DOHH2 (cell line): ENCODE results near the gene MED13L.

Experiments used
- H3F3A ChIP-seq: fragments of 200-600 bp; sonication (generic), shearing (Covaris generic); 2 replicates; pipeline ENCODE4 v1.6.0; 2016; ENCODE audit warnings: antibody characterized with exemption, mild to moderate bottlenecking; ENCODE audit not compliant: control insufficient read depth, insufficient read depth
- H3K27ac ChIP-seq: fragments of 200-600 bp; sonication (generic); 2 replicates; pipeline ENCODE4 v1.5.1; 2014; ENCODE audit warnings: low read depth, mild to moderate bottlenecking, low read length, moderate library complexity
- H3K27me3 ChIP-seq: fragments of 200-600 bp; sonication (generic); 2 replicates; pipeline ENCODE4 v1.6.1; 2014; ENCODE audit warnings: mild to moderate bottlenecking, low read length, mixed read lengths; ENCODE audit not compliant: control insufficient read depth
- H3K36me3 ChIP-seq: fragments of 200-600 bp; sonication (generic); 2 replicates; pipeline ENCODE4 v1.6.1; 2014; ENCODE audit warnings: mild to moderate bottlenecking, low read length, moderate library complexity, mixed read lengths; ENCODE audit not compliant: control insufficient read depth
- H3K4me1 ChIP-seq: fragments of 200-600 bp; sonication (generic); 2 replicates; pipeline ENCODE4 v1.6.1; 2014; ENCODE audit warnings: mild to moderate bottlenecking, low read length, mixed read lengths; ENCODE audit not compliant: control insufficient read depth
- H3K4me2 ChIP-seq: fragments of 200-600 bp; sonication (generic); 2 replicates; pipeline ENCODE4 v1.6.0; 2014; ENCODE audit warnings: mild to moderate bottlenecking, low read length, moderate library complexity
- H3K4me3 ChIP-seq: fragments of 200-600 bp; sonication (generic); 2 replicates; pipeline ENCODE4 v1.5.1; 2014; ENCODE audit warnings: mild to moderate bottlenecking, low read length, mixed read lengths
- H3K79me2 ChIP-seq: fragments of 200-600 bp; sonication (generic); 2 replicates; pipeline ENCODE4 v1.6.1; 2014; ENCODE audit warnings: mild to moderate bottlenecking, low read length, mixed read lengths; ENCODE audit not compliant: control insufficient read depth
- H3K9me2 ChIP-seq: fragments of 200-600 bp; sonication (generic); replicated peaks from 2 replicates; pipeline ENCODE4 v1.6.1; 2014; ENCODE audit warnings: mild to moderate bottlenecking, low read length, mixed read lengths; ENCODE audit not compliant: control insufficient read depth
- H3K9me3 ChIP-seq: fragments of 200-600 bp; sonication (generic); 2 replicates; pipeline ENCODE4 v1.6.1; 2014; ENCODE audit warnings: antibody characterized with exemption, low read length, mixed read lengths; ENCODE audit not compliant: control insufficient read depth, insufficient read depth
- H4K20me1 ChIP-seq: fragments of 200-600 bp; sonication (generic); 2 replicates; pipeline ENCODE4 v1.6.0; 2014; ENCODE audit warnings: low read depth, mild to moderate bottlenecking, antibody characterized with exemption, low read length, moderate library complexity; ENCODE audit not compliant: control insufficient read depth, insufficient read depth
- EZH2phosphoT487 ChIP-seq: fragments of 200-600 bp; sonication (generic); IDR thresholded peaks from 2 replicates; pipeline ENCODE4 v1.6.1; 2017; ENCODE audit warnings: borderline replicate concordance, mild to moderate bottlenecking, antibody characterized with exemption, low read length, moderate library complexity, mixed read lengths
- TF ChIP-seq, protein P1 (sequence below): fragments of 200-600 bp; sonication (generic); IDR thresholded peaks from one replicate; pipeline ENCODE4 v1.5.1; 2014; ENCODE audit warnings: antibody characterized with exemption, mild to moderate bottlenecking, low read depth, low read length; ENCODE audit not compliant: poor library complexity, severe bottlenecking

The MED13L gene

DNA sequence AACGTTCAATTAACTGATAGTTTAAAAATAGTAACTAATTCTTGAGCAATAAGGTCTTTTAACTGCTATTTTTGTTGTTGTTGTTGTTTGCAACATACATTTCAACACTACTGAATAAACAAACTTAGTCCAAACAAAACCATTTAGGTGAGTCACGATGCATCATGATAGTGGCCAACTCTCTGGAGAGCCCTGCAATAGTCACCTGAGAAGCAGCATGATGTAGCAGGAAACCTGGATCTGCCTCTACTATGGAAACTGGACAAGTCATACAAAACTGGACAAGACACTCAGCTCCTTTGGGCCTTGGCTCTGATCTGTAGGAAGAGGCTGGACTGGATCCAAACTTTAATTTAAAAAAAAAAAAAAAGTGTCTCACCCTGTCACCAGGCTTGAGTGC, 117.3 kb downstream of the MED13L start:
- TF ChIP-seq EZH2phosphoT487: no peak
- TF ChIP-seq, protein P1, sequence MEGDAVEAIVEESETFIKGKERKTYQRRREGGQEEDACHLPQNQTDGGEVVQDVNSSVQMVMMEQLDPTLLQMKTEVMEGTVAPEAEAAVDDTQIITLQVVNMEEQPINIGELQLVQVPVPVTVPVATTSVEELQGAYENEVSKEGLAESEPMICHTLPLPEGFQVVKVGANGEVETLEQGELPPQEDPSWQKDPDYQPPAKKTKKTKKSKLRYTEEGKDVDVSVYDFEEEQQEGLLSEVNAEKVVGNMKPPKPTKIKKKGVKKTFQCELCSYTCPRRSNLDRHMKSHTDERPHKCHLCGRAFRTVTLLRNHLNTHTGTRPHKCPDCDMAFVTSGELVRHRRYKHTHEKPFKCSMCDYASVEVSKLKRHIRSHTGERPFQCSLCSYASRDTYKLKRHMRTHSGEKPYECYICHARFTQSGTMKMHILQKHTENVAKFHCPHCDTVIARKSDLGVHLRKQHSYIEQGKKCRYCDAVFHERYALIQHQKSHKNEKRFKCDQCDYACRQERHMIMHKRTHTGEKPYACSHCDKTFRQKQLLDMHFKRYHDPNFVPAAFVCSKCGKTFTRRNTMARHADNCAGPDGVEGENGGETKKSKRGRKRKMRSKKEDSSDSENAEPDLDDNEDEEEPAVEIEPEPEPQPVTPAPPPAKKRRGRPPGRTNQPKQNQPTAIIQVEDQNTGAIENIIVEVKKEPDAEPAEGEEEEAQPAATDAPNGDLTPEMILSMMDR: no peak
- no peaks in the 10 kb centered on the region for H3F3A ChIP-seq
- no peak overlapping the region for H3K4me3 ChIP-seq
- H3K36me3 ChIP-seq: no peaks in the 10 kb centered on the region
- peaks cover 35% of the 10 kb centered on the region for H3K79me2 ChIP-seq
- no peak overlapping the region for H3K4me2 ChIP-seq
- H3K9me3 ChIP-seq: no peaks in the 10 kb centered on the region
- H3K27ac ChIP-seq: no peak overlapping the region
- peaks cover 3% of the 10 kb centered on the region; the same call in 1 of the 2 replicates for H4K20me1 ChIP-seq
- no peaks in the 10 kb centered on the region for H3K4me1 ChIP-seq
- no peaks in the 10 kb centered on the region for H3K27me3 ChIP-seq
- H3K9me2 ChIP-seq: no peaks in the 10 kb centered on the region

DNA sequence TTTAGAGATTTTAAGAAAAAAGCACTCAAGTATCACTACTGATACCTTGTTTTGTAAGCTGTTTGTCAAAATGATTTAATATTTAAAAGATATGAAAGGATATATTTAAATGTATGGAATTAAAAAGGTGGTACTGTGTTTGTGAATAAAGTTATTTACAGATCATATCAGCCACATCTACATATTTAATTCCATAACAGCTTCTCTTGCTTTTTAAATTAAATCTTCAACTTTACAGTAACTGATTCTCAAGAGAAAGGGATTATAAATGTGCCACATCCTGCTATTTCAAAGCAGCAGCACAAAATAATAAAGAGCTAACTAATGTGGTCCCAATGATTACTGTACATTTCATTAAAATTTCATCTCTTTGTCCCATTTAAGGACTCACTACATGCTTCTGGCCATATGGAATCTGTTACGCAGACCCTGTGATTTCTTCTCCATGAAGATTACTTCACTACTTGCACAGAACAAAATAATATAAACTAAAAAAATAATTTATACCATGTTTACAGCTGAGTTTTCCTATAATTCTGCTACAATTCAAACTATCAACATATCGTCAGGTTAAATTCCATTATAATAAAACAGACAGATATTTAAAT, 117.8 kb downstream of the MED13L start:
- no peak overlapping the region for H3K27ac ChIP-seq
- H3F3A ChIP-seq: no peaks in the 10 kb centered on the region
- H3K4me1 ChIP-seq: no peaks in the 10 kb centered on the region
- no peak overlapping the region for H3K4me2 ChIP-seq
- no peaks in the 10 kb centered on the region for H3K9me3 ChIP-seq
- H3K9me2 ChIP-seq: no peaks in the 10 kb centered on the region
- no peaks in the 10 kb centered on the region for H3K27me3 ChIP-seq
- TF ChIP-seq, protein P1: no peak
- no peak for TF ChIP-seq EZH2phosphoT487
- H3K36me3 ChIP-seq: no peaks in the 10 kb centered on the region
- H3K4me3 ChIP-seq: no peak overlapping the region
- H3K79me2 ChIP-seq: peaks cover 37% of the 10 kb centered on the region
- H4K20me1 ChIP-seq: peaks cover 3% of the 10 kb centered on the region; the same call in 1 of the 2 replicates

DNA sequence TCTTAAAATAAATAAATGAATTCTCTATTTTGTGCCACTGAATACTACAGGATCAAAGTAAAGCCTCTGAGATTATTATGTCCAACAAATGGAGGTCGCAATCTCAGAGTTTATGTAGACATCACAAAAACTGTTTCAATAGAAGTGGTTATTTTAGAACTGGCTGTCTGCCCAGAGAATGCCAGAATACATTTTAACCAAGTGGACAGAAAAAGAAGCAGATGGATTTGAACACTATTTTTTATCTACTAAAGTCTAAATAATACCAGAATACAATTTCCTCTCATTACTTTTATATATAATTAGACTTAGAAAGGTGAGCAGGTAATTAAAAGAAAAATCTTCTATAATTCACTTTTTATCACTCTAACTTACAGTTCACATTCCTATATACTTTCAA, 118.3 kb downstream of the MED13L start:
- H4K20me1 ChIP-seq: peaks cover 3% of the 10 kb centered on the region; the same call in 1 of the 2 replicates
- H3K9me2 ChIP-seq: no peaks in the 10 kb centered on the region
- H3K4me2 ChIP-seq: no peak overlapping the region
- H3K9me3 ChIP-seq: no peaks in the 10 kb centered on the region
- no peaks in the 10 kb centered on the region for H3K27me3 ChIP-seq
- no peaks in the 10 kb centered on the region for H3K36me3 ChIP-seq
- TF ChIP-seq, protein P1: no peak
- TF ChIP-seq EZH2phosphoT487: no peak
- no peaks in the 10 kb centered on the region for H3K4me1 ChIP-seq
- no peaks in the 10 kb centered on the region for H3F3A ChIP-seq
- H3K4me3 ChIP-seq: no peak overlapping the region
- H3K79me2 ChIP-seq: peaks cover 33% of the 10 kb centered on the region
- no peak overlapping the region for H3K27ac ChIP-seq
